Fibroblast of lung (primary cell): Measurements from ENCODE around the gene ANKRD33. TPM values are rescaled to one million over a fixed set of nuclear protein-coding genes. Genes with fewer than 3 reads are reported as not detected.
A peak's percentile ranks its signal among the peaks of the same experiment; 100 is the strongest.

Source experiments
- DNase-seq, 2 donors: peaks; one replicate each; pipeline versions ENCODE4 v3.0.0 to v3.0.0-alpha.2; 2010; ENCODE audit warnings: low read depth in 2 of 2
- H2AFZ ChIP-seq: 2 replicates; pipeline ENCODE4 v1.5.1; 2012; ENCODE audit warnings: low read length, control low read depth, inconsistent platforms
- H3K27ac ChIP-seq: 2 replicates; pipeline ENCODE4 v1.5.1; 2011; ENCODE audit warnings: low read length, control low read depth; ENCODE audit not compliant: insufficient read depth
- H3K27me3 ChIP-seq: 2 replicates; pipeline ENCODE4 v1.5.1; 2011; ENCODE audit warnings: mild to moderate bottlenecking, low read length; ENCODE audit not compliant: control insufficient read depth, insufficient read depth
- H3K36me3 ChIP-seq: 2 replicates; pipeline ENCODE4 v1.5.1; 2011; ENCODE audit warnings: low read length; ENCODE audit not compliant: control insufficient read depth, insufficient read depth
- H3K4me1 ChIP-seq: 2 replicates; pipeline ENCODE4 v1.5.1; 2011; ENCODE audit warnings: low read length; ENCODE audit not compliant: control insufficient read depth, insufficient read depth; ENCODE audit errors: extremely low read depth
- H3K4me2 ChIP-seq: 2 replicates; pipeline ENCODE4 v1.5.1; 2011; ENCODE audit warnings: low read length, control low read depth; ENCODE audit not compliant: insufficient read depth; ENCODE audit errors: extremely low read depth
- H3K4me3 ChIP-seq, 4 experiments: fragments of 200-600 bp in 1 of 4; sonication (generic) in 1 of 4; replicated peaks in 1 of 4; 2 replicates each; pipeline ENCODE4 v1.5.1; 2011 to 2016; ENCODE audit warnings: low read length in 4 of 4, low read depth in 3 of 4, mild to moderate bottlenecking in 3 of 4, control low read depth in 2 of 4, inconsistent platforms in 1 of 4, mixed read lengths in 1 of 4; ENCODE audit not compliant: insufficient read depth in 1 of 4; ENCODE audit errors: control extremely low read depth in 1 of 4
- H3K79me2 ChIP-seq: 2 replicates; pipeline ENCODE4 v1.5.1; 2012; ENCODE audit warnings: mild to moderate bottlenecking, low read length, inconsistent platforms; ENCODE audit not compliant: control insufficient read depth, insufficient read depth
- H3K9ac ChIP-seq: 2 replicates; pipeline ENCODE4 v1.5.1; 2011; ENCODE audit warnings: mild to moderate bottlenecking, low read length, control low read depth; ENCODE audit not compliant: insufficient read depth
- H3K9me3 ChIP-seq: 2 replicates; pipeline ENCODE4 v1.5.1; 2012; ENCODE audit warnings: low read depth, low read length; ENCODE audit not compliant: control insufficient read depth, insufficient read depth
- H4K20me1 ChIP-seq: 2 replicates; pipeline ENCODE4 v1.5.1; 2011; ENCODE audit warnings: low read length; ENCODE audit not compliant: control insufficient read depth, insufficient read depth; ENCODE audit errors: extremely low read depth
- EZH2 ChIP-seq: IDR thresholded peaks from 2 replicates; pipeline ENCODE4 v1.5.1; 2012; ENCODE audit warnings: low read length, control low read depth, mild to moderate bottlenecking; ENCODE audit errors: missing control alignments
- polyA plus RNA-seq, 2 donors: library from polyadenylated mRNA; depleted of rRNA in 1 of 2; stranded (reverse) in 1 of 2; unstranded in 1 of 2; fragments of >200 nt; gene quantifications; 2 replicates each; pipeline ENCODE4 v1.2.1, GENCODE V29; 2011 to 2012; ENCODE audit warnings: missing spikeins in 1 of 2
- total RNA-seq: library from RNA; depleted of rRNA; stranded (reverse); fragments of >200 nt; gene quantifications from 2 replicates; pipeline ENCODE4 v1.2.1, GENCODE V29; 2014
- TF ChIP-seq, protein P1 (sequence below), 2 donors: IDR thresholded peaks in 1 of 2; conservative IDR thresholded peaks in 1 of 2; 1 replicate in 1 of 2; 2 replicates in 1 of 2; pipeline ENCODE4 v1.5.1; 2011 to 2012; ENCODE audit warnings: low read length in 2 of 2, control low read depth in 1 of 2, inconsistent platforms in 1 of 2, low read depth in 1 of 2, mild to moderate bottlenecking in 1 of 2

Gene ANKRD33
- total and polyA plus RNA-seq, 2 donors (not counting 1 experiment from before 2014, with no cell fraction given): under 0.01 TPM; not detected in 1

GRCh38 chr12:51901881-51902280 is 14.0 kb downstream of the ANKRD33 start:
- peaks cover 10% of the 10 kb centered on the region for H3K4me1 ChIP-seq
- H3K4me2 ChIP-seq: no peak overlapping the region
- no peak overlapping the region for H3K9ac ChIP-seq
- no peak overlapping the region for H3K27ac ChIP-seq
- no peaks in the 10 kb centered on the region for H3K27me3 ChIP-seq
- no peaks in the 10 kb centered on the region for H3K36me3 ChIP-seq
- no peaks in the 10 kb centered on the region for H3K9me3 ChIP-seq
- no peak for DNase-seq
- TF ChIP-seq, protein P1, sequence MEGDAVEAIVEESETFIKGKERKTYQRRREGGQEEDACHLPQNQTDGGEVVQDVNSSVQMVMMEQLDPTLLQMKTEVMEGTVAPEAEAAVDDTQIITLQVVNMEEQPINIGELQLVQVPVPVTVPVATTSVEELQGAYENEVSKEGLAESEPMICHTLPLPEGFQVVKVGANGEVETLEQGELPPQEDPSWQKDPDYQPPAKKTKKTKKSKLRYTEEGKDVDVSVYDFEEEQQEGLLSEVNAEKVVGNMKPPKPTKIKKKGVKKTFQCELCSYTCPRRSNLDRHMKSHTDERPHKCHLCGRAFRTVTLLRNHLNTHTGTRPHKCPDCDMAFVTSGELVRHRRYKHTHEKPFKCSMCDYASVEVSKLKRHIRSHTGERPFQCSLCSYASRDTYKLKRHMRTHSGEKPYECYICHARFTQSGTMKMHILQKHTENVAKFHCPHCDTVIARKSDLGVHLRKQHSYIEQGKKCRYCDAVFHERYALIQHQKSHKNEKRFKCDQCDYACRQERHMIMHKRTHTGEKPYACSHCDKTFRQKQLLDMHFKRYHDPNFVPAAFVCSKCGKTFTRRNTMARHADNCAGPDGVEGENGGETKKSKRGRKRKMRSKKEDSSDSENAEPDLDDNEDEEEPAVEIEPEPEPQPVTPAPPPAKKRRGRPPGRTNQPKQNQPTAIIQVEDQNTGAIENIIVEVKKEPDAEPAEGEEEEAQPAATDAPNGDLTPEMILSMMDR (conservative IDR thresholded peaks at IDR 0.05 in 1 of 2, IDR thresholded peaks at IDR 0.05 in 1 of 2; ENCODE audit: low read depth in 1 of 2, low read length in 2 of 2): no peak
- no peak for TF ChIP-seq EZH2
- no peak overlapping the region for H3K4me3 ChIP-seq
- no peak overlapping the region for H2AFZ ChIP-seq
- H4K20me1 ChIP-seq: no peaks in the 10 kb centered on the region
- no peaks in the 10 kb centered on the region for H3K79me2 ChIP-seq

- peak in 1 of 2 donors; percentile 77 for DNase-seq
- H3K79me2 ChIP-seq: no peaks in the 10 kb centered on the region
- no peaks in the 10 kb centered on the region for H3K9me3 ChIP-seq
- TF ChIP-seq EZH2: no peak
- TF ChIP-seq, protein P1 (conservative IDR thresholded peaks at IDR 0.05 in 1 of 2, IDR thresholded peaks at IDR 0.05 in 1 of 2; ENCODE audit: low read depth in 1 of 2, low read length in 2 of 2): no peak
- H4K20me1 ChIP-seq: no peaks in the 10 kb centered on the region
- H3K9ac ChIP-seq: peak overlapping the region; percentile 57
- no peak overlapping the region for H3K4me3 ChIP-seq
- no peaks in the 10 kb centered on the region for H3K36me3 ChIP-seq
- peak overlapping the region; percentile 66 for H3K4me2 ChIP-seq
- peak overlapping the region; percentile 89 for H3K27ac ChIP-seq
- H3K4me1 ChIP-seq: peaks cover 12% of the 10 kb centered on the region
- no peaks in the 10 kb centered on the region for H3K27me3 ChIP-seq
- peak overlapping the region; percentile 22 for H2AFZ ChIP-seq
These were observed 17.1 kb downstream of the ANKRD33 start for GRCh38 chr12:51904951-51905470.

DNA sequence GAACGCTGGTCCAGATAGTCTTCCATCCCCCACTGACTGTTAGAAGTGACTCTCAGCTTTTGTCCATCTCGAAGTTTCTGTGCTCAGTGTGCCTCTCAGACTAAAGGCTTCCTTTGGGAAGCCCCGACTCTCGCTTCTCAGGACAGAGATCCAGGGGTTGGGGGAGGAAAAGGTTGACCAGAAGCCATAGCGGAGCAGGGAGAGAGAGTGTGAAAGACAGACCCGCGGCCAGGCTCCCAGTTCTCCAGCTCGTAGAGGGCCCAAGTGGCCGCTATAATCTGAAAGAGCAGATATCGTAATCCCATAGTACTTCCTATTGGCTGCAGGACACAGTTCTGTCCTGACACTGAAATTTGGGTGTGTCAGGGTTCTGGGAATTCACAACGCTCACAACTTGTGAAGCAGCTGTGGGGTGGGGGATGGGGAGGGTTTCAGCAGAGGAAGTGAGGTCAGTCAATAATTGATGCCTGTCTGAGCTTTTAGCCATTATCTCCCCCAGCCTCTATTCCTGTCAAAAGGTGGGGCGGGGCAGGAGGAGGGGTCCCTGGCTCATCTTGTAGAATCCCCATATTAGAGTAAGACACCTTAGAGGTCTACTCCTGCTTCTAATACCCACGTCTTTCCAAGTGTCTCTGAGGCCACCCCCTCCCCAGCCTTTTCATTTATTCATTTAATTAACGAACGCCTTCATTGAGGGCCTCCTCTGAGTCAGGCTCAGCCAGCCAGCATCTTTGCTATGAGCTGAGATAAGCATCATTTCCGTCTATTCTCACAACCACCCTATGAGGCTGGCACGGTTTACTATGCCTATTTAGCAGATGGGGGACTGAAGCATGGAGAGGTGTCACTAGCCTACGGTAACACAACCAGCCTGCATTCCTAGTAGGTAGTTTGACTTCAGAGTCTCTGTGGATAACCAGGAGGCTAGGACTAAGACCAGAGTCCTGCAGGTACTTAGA is 17.8 kb downstream of the ANKRD33 start:
- Histone ChIP-seq H3K9ac (peak overlapping the region; percentile 57), H4K20me1 (no peaks in the 10 kb centered on the region), H3K4me1 (peaks cover 19% of the 10 kb centered on the region), H2AFZ (peak overlapping the region; percentile 22), H3K9me3 (no peaks in the 10 kb centered on the region), H3K27me3 (no peaks in the 10 kb centered on the region), H3K27ac (peak overlapping the region; percentile 89), H3K4me2 (peak overlapping the region; percentile 66), H3K36me3 (no peaks in the 10 kb centered on the region), H3K4me3 (no peak overlapping the region), H3K79me2 (no peaks in the 10 kb centered on the region)
- TF ChIP-seq EZH2: no peak
- TF ChIP-seq, protein P1 (conservative IDR thresholded peaks at IDR 0.05 in 1 of 2, IDR thresholded peaks at IDR 0.05 in 1 of 2; ENCODE audit: low read depth in 1 of 2, low read length in 2 of 2): no peak
- peak in 1 of 2 donors; percentile 74 for DNase-seq
